OCI-LY7 (cell line): Measurements from ENCODE around the gene HLF. TPM values are rescaled to one million over a fixed set of nuclear protein-coding genes. Genes with fewer than 3 reads are reported as not detected.

Experiments used
- BruUV-seq: library from RNA; stranded (reverse); fragments of 400-500 nt; replicated peaks from 2 replicates; lab custom pipeline; 2021; lab: Mats Ljungman, UMichigan
- CTCF ChIA-PET: fragments of 300-600 bp; sonication (Branson Sonifier 250); formaldehyde crosslinking; loops from one replicate; lab custom pipeline; 2022; ENCODE audit warnings: antibody characterized with exemption; ENCODE audit not compliant: unreplicated experiment; lab: Charles Lee
- POLR2A ChIA-PET: fragments of 300-600 bp; sonication (Branson Sonifier 250); formaldehyde crosslinking; loops from one replicate; lab custom pipeline; 2022; ENCODE audit warnings: antibody characterized with exemption; lab: Charles Lee
- DNase-seq: peaks from one replicate; pipeline ENCODE4 v3.0.0-alpha.2; 2015; ENCODE audit warnings: low spot score
- H2AFZ ChIP-seq: fragments of 200-600 bp; sonication (generic), shearing (Covaris generic); 2 replicates; pipeline ENCODE4 v1.6.1; 2014; ENCODE audit warnings: mild to moderate bottlenecking, antibody characterized with exemption, low read length, moderate library complexity
- H3K27ac ChIP-seq: fragments of 200-600 bp; sonication (generic); 2 replicates; pipeline ENCODE4 v1.5.1; 2014; ENCODE audit warnings: mixed run types, low read depth, mild to moderate bottlenecking, moderate library complexity, low read length, inconsistent platforms; ENCODE audit not compliant: poor library complexity, severe bottlenecking
- H3K36me3 ChIP-seq: fragments of 200-600 bp; sonication (generic); 2 replicates; pipeline ENCODE4 v1.6.1; 2014; ENCODE audit warnings: mild to moderate bottlenecking, antibody characterized with exemption, low read length, moderate library complexity, mixed read lengths; ENCODE audit not compliant: insufficient read depth
- H3K4me1 ChIP-seq: fragments of 200-600 bp; sonication (generic); 2 replicates; pipeline ENCODE4 v1.5.1; 2014; ENCODE audit warnings: mild to moderate bottlenecking, low read length; ENCODE audit not compliant: insufficient read depth, poor library complexity, severe bottlenecking
- H3K4me2 ChIP-seq: fragments of 200-600 bp; sonication (generic); 2 replicates; pipeline ENCODE4 v1.6.1; 2014; ENCODE audit warnings: mild to moderate bottlenecking, low read length
- H3K4me3 ChIP-seq: fragments of 200-600 bp; sonication (generic); 2 replicates; pipeline ENCODE4 v1.5.1; 2014; ENCODE audit warnings: mild to moderate bottlenecking, low read depth, low read length; ENCODE audit not compliant: poor library complexity, severe bottlenecking
- H3K79me2 ChIP-seq: fragments of 200-600 bp; sonication (generic); 2 replicates; pipeline ENCODE4 v1.6.1; 2016; ENCODE audit warnings: low read depth, mild to moderate bottlenecking, low read length, moderate library complexity, mixed read lengths; ENCODE audit not compliant: insufficient read depth
- H3K9me2 ChIP-seq: fragments of 200-600 bp; sonication (generic); 2 replicates; pipeline ENCODE4 v1.6.1; 2016; ENCODE audit warnings: mild to moderate bottlenecking, low read length, mixed read lengths; ENCODE audit not compliant: insufficient read depth
- H3K9me3 ChIP-seq: fragments of 200-600 bp; sonication (generic); 2 replicates; pipeline ENCODE4 v1.6.1; 2014; ENCODE audit warnings: mild to moderate bottlenecking, mixed run types, low read length, mixed read lengths
- H4K20me1 ChIP-seq: fragments of 200-600 bp; sonication (generic); 2 replicates; pipeline ENCODE4 v1.6.1; 2014; ENCODE audit warnings: mild to moderate bottlenecking, antibody characterized with exemption, low read length, moderate library complexity, mixed read lengths; ENCODE audit not compliant: insufficient read depth
- EZH2phosphoT487 ChIP-seq: fragments of 200-600 bp; sonication (generic); IDR thresholded peaks from 2 replicates; pipeline ENCODE4 v1.6.1; 2018; ENCODE audit warnings: low read depth, borderline replicate concordance, mild to moderate bottlenecking, mixed run types, antibody characterized with exemption, low read length, moderate library complexity, mixed read lengths
- intact Hi-C: fragments of 100-400 bp; cut with micrococcal nuclease; formaldehyde crosslinking; loops from one replicate; pipeline ENCODE4 v1.10.0; 2022; ENCODE audit not compliant: unreplicated experiment
- total RNA-seq, 2 experiments: library from RNA; depleted of rRNA in 1 of 2; stranded (reverse); fragments of >200 nt in 1 of 2; shearing (Covaris generic) in 1 of 2; gene quantifications; 2 replicates each; pipeline ENCODE4 v1.2.3, GENCODE V29; 2014 to 2022
- TF ChIP-seq, protein P1 (sequence below): fragments of 200-600 bp; sonication (generic); conservative IDR thresholded peaks from 2 replicates; pipeline ENCODE4 v1.5.1; 2014; ENCODE audit warnings: mild to moderate bottlenecking, antibody characterized with exemption, low read length, moderate library complexity, mixed read lengths

HLF gene
- total RNA-seq, 2 experiments from 2014 or later, result 0.13 TPM; not detected in 1

DNA sequence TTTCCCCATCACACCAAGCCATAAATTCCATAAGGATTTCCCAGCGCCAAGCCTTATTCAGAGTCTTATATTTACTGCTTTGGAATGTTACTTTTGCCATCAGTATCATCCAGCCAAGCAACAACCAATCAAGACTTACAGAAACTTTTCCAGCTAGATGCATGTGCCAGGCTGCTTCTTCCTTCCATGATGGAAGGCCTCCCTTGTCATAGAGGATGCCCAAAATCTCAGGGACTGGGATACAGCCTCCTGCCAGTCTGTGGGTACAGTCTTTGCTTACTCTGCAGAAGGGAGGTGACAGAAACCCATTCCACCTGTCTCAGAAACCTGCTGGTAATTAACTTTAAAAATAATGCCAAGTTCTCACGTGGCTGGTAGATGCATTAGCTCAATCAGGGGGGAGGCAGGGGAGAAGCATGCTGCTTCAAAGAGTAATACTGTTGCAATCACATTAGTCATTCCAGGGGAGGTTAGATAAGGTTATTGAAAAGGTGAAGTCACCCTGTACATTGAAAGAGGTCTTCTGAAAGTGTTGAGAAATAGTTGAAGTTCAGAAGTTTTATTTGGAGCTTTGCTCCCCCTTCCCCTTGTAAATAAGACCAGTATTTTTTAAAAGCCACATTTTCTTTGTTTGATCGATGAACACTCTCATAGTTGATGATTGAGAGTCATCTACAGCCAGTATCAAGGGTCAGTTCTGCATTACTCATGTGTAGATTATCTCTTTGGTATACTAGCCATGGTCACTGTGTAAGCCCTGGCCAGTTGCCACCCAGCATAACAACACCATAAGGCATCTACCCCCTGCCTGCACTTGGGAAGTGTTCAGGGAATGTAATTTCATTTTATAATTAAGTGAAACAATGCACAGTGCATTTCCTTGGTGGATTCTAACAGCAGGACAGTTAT, 22.2 kb downstream of the HLF start:
- TF ChIP-seq, protein P1, sequence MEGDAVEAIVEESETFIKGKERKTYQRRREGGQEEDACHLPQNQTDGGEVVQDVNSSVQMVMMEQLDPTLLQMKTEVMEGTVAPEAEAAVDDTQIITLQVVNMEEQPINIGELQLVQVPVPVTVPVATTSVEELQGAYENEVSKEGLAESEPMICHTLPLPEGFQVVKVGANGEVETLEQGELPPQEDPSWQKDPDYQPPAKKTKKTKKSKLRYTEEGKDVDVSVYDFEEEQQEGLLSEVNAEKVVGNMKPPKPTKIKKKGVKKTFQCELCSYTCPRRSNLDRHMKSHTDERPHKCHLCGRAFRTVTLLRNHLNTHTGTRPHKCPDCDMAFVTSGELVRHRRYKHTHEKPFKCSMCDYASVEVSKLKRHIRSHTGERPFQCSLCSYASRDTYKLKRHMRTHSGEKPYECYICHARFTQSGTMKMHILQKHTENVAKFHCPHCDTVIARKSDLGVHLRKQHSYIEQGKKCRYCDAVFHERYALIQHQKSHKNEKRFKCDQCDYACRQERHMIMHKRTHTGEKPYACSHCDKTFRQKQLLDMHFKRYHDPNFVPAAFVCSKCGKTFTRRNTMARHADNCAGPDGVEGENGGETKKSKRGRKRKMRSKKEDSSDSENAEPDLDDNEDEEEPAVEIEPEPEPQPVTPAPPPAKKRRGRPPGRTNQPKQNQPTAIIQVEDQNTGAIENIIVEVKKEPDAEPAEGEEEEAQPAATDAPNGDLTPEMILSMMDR, result no peak
- TF ChIP-seq EZH2phosphoT487, result no peak
- no peaks in the 10 kb centered on the region for H3K36me3 ChIP-seq
- H2AFZ ChIP-seq, result no peak overlapping the region
- H3K9me2 ChIP-seq, result no peaks in the 10 kb centered on the region
- no peak overlapping the region for H3K4me2 ChIP-seq
- no peak for DNase-seq
- H3K79me2 ChIP-seq, result no peaks in the 10 kb centered on the region
- H3K4me1 ChIP-seq, result peaks cover 4% of the 10 kb centered on the region
- intact Hi-C loops, result no loop called here
- no peaks in the 10 kb centered on the region for H3K9me3 ChIP-seq
- BruUV-seq, result no TSS peak
- no peak overlapping the region for H3K27ac ChIP-seq
- CTCF ChIA-PET, result no interaction called here
- POLR2A ChIA-PET, result no interaction called here
- no peaks in the 10 kb centered on the region for H4K20me1 ChIP-seq
- H3K4me3 ChIP-seq, result no peak overlapping the region

DNA sequence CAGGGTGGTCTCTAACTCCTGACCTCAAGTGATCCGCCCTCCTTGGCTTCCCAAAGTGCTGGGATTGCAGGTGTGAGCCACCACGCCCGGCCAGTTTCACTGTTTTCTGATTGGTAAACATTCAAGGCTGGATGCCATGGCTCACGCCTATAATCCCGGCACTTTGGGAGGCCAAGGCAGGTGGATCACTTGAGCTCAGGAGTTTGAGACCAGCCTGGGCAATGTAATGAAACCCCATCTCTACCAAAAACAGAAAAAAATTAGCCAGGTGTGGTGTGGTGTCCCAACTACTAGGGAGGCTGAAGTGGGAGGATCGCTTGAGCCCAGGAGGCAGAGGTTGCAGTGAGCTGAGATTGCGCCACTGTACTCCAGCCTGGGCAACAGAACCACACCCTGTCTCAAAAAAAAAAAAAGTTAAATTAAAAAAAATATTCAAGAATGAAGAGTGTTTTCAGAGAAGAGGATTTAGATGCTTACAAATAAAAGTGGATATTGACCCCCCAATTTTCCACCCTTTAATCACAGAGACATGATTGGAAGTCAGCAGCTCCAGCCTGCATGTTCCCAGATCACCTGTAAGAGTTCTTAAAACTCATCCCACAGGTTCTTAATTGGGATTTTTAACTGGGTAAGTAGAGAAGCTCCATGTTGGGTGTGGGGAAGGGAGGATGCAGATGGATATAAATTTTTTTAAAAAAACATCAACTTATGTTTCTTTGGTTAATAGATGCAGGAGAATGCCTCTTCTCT, 23.8 kb downstream of the HLF start:
- POLR2A ChIA-PET, result interaction anchor here (0.7 kb wide), 1 partner anchor 269 kb away, joined by 3 read pairs; no protein-coding TSS in a partner anchor

More for the DNA sequence above, 23.8 kb downstream of the HLF start:
- CTCF ChIA-PET, result no interaction called here
- H3K9me2 ChIP-seq, result no peaks in the 10 kb centered on the region
- H3K9me3 ChIP-seq, result no peaks in the 10 kb centered on the region
- peaks cover 4% of the 10 kb centered on the region for H3K4me1 ChIP-seq
- intact Hi-C loops, result no loop called here
- no peak overlapping the region for H3K4me2 ChIP-seq
- no peak for DNase-seq
- TF ChIP-seq, protein P1, result no peak
- no peak for TF ChIP-seq EZH2phosphoT487
- H3K79me2 ChIP-seq, result no peaks in the 10 kb centered on the region
- H3K27ac ChIP-seq, result no peak overlapping the region
- no TSS peak for BruUV-seq
- no peak overlapping the region for H2AFZ ChIP-seq
- H4K20me1 ChIP-seq, result no peaks in the 10 kb centered on the region
- H3K36me3 ChIP-seq, result no peaks in the 10 kb centered on the region
- no peak overlapping the region for H3K4me3 ChIP-seq
